Sigmoid colon (tissue), 4 donors: ENCODE measurements around the gene SALL4.
"Not testable (repeated sequence)": the region's sequence is repeated elsewhere in the genome, so short reads cannot be mapped to it uniquely, and the experiment has no call there.

Experiments used
- EP300 ChIP-seq, 4 donors: sonication (generic); formaldehyde crosslinking; IDR thresholded peaks; one replicate each; pipeline ENCODE4 v1.6.1; 2017; ENCODE audit warnings: antibody characterized with exemption in 4 of 4
- TF ChIP-seq, protein P1 (sequence below), 4 experiments: fragments of 450-650 bp in 3 of 4; fragments of 200-600 bp in 1 of 4; IDR thresholded peaks; one replicate each; pipeline ENCODE4 v1.5.1; 2016 to 2019; ENCODE audit warnings: antibody characterized with exemption in 4 of 4, mild to moderate bottlenecking in 3 of 4, moderate library complexity in 2 of 4

DNA sequence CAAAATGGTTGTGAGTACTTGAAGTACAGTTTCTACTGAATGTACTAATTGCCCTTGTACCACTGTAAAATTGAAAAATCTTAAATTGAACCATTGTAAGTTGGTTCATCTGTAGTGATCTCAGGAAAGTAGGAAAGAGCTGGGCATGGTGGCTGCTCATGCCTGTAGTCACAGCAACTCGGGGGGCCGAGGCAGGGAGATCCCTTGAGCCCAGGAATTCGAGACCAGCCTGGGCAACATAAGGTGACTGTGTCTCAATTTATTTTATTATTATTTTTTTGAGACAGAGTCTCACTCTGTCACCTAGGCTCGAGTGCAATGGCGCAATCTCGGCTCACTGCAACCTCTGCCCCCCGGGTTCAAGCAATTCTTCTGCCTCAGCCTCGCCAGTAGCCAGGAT lies 14.5 kb upstream of the SALL4 start:
- TF ChIP-seq, protein P1, sequence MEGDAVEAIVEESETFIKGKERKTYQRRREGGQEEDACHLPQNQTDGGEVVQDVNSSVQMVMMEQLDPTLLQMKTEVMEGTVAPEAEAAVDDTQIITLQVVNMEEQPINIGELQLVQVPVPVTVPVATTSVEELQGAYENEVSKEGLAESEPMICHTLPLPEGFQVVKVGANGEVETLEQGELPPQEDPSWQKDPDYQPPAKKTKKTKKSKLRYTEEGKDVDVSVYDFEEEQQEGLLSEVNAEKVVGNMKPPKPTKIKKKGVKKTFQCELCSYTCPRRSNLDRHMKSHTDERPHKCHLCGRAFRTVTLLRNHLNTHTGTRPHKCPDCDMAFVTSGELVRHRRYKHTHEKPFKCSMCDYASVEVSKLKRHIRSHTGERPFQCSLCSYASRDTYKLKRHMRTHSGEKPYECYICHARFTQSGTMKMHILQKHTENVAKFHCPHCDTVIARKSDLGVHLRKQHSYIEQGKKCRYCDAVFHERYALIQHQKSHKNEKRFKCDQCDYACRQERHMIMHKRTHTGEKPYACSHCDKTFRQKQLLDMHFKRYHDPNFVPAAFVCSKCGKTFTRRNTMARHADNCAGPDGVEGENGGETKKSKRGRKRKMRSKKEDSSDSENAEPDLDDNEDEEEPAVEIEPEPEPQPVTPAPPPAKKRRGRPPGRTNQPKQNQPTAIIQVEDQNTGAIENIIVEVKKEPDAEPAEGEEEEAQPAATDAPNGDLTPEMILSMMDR (IDR thresholded peaks at IDR 0.05): not testable (repeated sequence)
- TF ChIP-seq EP300 (IDR thresholded peaks at IDR 0.05): not testable (repeated sequence)
